ENCODE results near the gene PHF2. TPM values are rescaled to one million over a fixed set of nuclear protein-coding genes. Genes with fewer than 3 reads are reported as not detected.

Gene PHF2
- total RNA-seq, 1 donor from 2014 or later = 32.0 TPM

- intact Hi-C loops (cut with micrococcal nuclease) = no loop called here
- DNase-seq (no peak), ATAC-seq (peak; percentile 26)
These were observed 4.4 kb downstream of the PHF2 start for GRCh38 chr9:93580654-93581380.

- ATAC-seq (peak; percentile 13), DNase-seq (no peak)
- intact Hi-C loops (cut with micrococcal nuclease) = no loop called here
These were observed 5.7 kb downstream of the PHF2 start for GRCh38 chr9:93582115-93582514.

- ATAC-seq = no peak
- intact Hi-C loops (cut with micrococcal nuclease) = no loop called here
- DNase-seq = no peak
These were observed 6.2 kb downstream of the PHF2 start for GRCh38 chr9:93582550-93582949.

GRCh38 chr9:93585259-93585658, 8.9 kb downstream of the PHF2 start:
- no peak for ATAC-seq
- intact Hi-C loops (cut with micrococcal nuclease) = no loop called here
- DNase-seq = no peak

GRCh38 chr9:93585695-93586094, 9.3 kb downstream of the PHF2 start:
- DNase-seq (no peak), ATAC-seq (no peak)
- intact Hi-C loops (cut with micrococcal nuclease) = no loop called here

GRCh38 chr9:93586290-93587057, 10.1 kb downstream of the PHF2 start:
- peak; percentile 80 for ATAC-seq
- intact Hi-C loops (cut with micrococcal nuclease) = no loop called here
- DNase-seq = peak; percentile 60

GRCh38 chr9:93587284-93587650, 10.9 kb downstream of the PHF2 start:
- intact Hi-C loops (cut with micrococcal nuclease) = no loop called here
- ATAC-seq (no peak), DNase-seq (no peak)

GRCh38 chr9:93587651-93588347, 11.4 kb downstream of the PHF2 start:
- intact Hi-C loops (cut with micrococcal nuclease) = no loop called here
- ATAC-seq (peak; percentile 14), DNase-seq (no peak)

- intact Hi-C loops (cut with micrococcal nuclease) = no loop called here
- ATAC-seq (no peak), DNase-seq (no peak)
These were observed 12.5 kb downstream of the PHF2 start for GRCh38 chr9:93588641-93589609.

- intact Hi-C loops (cut with micrococcal nuclease) = no loop called here
- no peak for ATAC-seq
- DNase-seq = no peak
These were observed 13.3 kb downstream of the PHF2 start for GRCh38 chr9:93589688-93590087.

- ATAC-seq = no peak
- intact Hi-C loops (cut with micrococcal nuclease) = no loop called here
- DNase-seq = no peak
These were observed 14.3 kb downstream of the PHF2 start for GRCh38 chr9:93590609-93591234.

GRCh38 chr9:93591301-93592007, 15.1 kb downstream of the PHF2 start:
- ATAC-seq = no peak
- DNase-seq = no peak
- intact Hi-C loops (cut with micrococcal nuclease) = no loop called here

- DNase-seq (no peak), ATAC-seq (no peak)
- intact Hi-C loops (cut with micrococcal nuclease) = no loop called here
These were observed 15.7 kb downstream of the PHF2 start for GRCh38 chr9:93592008-93592642.

- intact Hi-C loops (cut with micrococcal nuclease) = no loop called here
- DNase-seq (no peak), ATAC-seq (peak; percentile 4)
These were observed 16.2 kb downstream of the PHF2 start for GRCh38 chr9:93592643-93593021.

- ATAC-seq = no peak
- intact Hi-C loops (cut with micrococcal nuclease) = no loop called here
- no peak for DNase-seq
These were observed 16.8 kb downstream of the PHF2 start for GRCh38 chr9:93593144-93593658.

GRCh38 chr9:93594041-93594756, 17.8 kb downstream of the PHF2 start:
- DNase-seq = no peak
- intact Hi-C loops (cut with micrococcal nuclease) = no loop called here
- peak; percentile 35 for ATAC-seq

GRCh38 chr9:93595461-93595860, 19.1 kb downstream of the PHF2 start:
- no peak for ATAC-seq
- intact Hi-C loops (cut with micrococcal nuclease) = no loop called here
- DNase-seq = no peak
